ENCODE data around the gene MAPKAPK2.

DNA sequence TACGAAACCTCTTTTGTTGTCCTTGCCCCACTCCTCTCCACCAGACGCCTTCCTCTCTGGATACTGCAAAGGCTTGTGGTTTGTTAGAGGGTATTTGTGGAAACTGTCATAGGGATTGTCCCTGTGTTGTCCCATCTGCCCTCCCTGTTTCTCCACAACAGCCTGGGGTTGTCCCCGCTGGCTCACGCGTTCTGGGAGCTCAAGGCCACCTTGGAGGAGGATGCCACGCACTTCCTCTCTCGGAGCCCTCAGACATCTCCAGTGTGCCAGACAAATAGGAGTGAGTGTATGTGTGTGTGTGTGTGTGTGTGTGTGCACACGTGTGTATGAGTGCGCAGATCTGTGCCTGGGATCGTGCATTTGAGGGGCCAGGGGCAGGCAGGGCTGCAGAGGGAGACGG lies 48.3 kb downstream of the MAPKAPK2 start:
- TF ChIP-seq SIN3A (IDR thresholded peaks at IDR 0.05; ENCODE audit: borderline replicate concordance, insufficient read depth, low read depth, low read length) (no peak), TCF7L2 (IDR thresholded peaks at IDR 0.05; ENCODE audit: low read depth, low read length) (no peak), POLR2AphosphoS5 (IDR thresholded peaks at IDR 0.05; ENCODE audit: low read depth, low read length) (no peak)
- TF ChIP-seq, protein P1, sequence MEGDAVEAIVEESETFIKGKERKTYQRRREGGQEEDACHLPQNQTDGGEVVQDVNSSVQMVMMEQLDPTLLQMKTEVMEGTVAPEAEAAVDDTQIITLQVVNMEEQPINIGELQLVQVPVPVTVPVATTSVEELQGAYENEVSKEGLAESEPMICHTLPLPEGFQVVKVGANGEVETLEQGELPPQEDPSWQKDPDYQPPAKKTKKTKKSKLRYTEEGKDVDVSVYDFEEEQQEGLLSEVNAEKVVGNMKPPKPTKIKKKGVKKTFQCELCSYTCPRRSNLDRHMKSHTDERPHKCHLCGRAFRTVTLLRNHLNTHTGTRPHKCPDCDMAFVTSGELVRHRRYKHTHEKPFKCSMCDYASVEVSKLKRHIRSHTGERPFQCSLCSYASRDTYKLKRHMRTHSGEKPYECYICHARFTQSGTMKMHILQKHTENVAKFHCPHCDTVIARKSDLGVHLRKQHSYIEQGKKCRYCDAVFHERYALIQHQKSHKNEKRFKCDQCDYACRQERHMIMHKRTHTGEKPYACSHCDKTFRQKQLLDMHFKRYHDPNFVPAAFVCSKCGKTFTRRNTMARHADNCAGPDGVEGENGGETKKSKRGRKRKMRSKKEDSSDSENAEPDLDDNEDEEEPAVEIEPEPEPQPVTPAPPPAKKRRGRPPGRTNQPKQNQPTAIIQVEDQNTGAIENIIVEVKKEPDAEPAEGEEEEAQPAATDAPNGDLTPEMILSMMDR (IDR thresholded peaks at IDR 0.05), result no peak
